ENCODE results near the gene MED13. TPM values are rescaled to one million over a fixed set of nuclear protein-coding genes. Genes with fewer than 3 reads are reported as not detected.

The MED13 gene
- total and polyA plus RNA-seq, 5 donors from 2014 or later = 3.9 to 107 (median 5.9) TPM

DNA sequence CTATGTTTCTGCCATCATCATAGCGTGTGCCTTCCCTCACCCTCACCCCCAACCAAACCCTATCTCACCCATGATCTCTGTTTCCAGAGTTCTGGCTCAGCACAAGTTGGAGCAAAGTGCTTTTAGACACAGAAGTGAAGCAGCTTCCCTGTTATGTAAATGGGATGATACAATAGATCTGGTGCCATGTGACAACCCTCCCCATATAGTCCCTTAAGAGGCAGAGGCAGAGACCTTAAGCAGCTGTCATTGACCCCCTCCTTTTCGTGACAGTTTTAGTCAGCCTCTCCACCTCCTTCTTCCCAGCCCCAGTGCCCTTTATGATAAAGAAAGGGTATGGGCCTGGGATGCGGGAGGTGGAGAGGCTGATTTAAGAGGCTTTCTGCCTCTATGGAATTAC, 40.3 kb upstream of the MED13 start:
- H3K27ac Mint-ChIP-seq = peak overlapping the region in 1 of 3 donors; percentile 49
- no peaks in the 10 kb centered on the region for H3K36me3 ChIP-seq (ENCODE audit: control insufficient read depth, insufficient read depth, low read length)
- H3K4me1 ChIP-seq (ENCODE audit: control insufficient read depth, insufficient read depth, low read length, poor library complexity, severe bottlenecking) = no peaks in the 10 kb centered on the region
- no peaks in the 10 kb centered on the region for H3K27me3 ChIP-seq (ENCODE audit: control insufficient read depth, insufficient read depth, low read length)
- H3K4me1 Mint-ChIP-seq = peaks cover 0 to 6% (median 0%) of the 10 kb centered on the region in 4 donors
- no peak overlapping the region for H3K27ac ChIP-seq (ENCODE audit: insufficient read depth, low read length, poor library complexity, severe bottlenecking)
- no peaks in the 10 kb centered on the region for H3K36me3 Mint-ChIP-seq
- H3K4me3 ChIP-seq (ENCODE audit: low read depth, low read length) = no peak overlapping the region
- no peaks in the 10 kb centered on the region for H3K27me3 Mint-ChIP-seq
- H3K9me3 ChIP-seq (ENCODE audit: control insufficient read depth in 2 of 2, low read length in 2 of 2) = no peaks in the 10 kb centered on the region
- DNase-seq (no peak), ATAC-seq (ENCODE audit: low read depth in 2 of 2) (no peak)
- H3K4me3 Mint-ChIP-seq = no peak overlapping the region
- H3K9me3 Mint-ChIP-seq = no peaks in the 10 kb centered on the region

DNA sequence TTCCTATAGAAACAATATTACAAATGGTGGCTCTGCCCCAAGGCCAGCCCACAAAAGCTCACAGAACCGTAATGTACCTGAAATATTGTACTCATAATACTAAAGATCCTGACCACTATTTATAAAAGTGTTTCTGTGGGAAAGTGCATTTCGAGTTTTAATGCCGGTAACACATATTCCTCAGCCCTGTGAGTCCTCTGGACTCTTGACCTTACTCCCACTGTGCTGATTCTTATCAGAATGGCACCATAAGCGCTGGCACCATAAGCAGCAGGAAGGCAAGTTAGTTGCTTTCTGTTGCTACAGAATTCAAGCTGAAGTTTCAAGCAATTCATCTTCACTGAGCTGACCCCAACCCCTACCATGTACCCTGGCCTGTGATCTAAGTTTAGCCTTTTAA, 36.4 kb upstream of the MED13 start:
- no peaks in the 10 kb centered on the region for H3K27me3 Mint-ChIP-seq
- no peak for ATAC-seq (ENCODE audit: low read depth in 2 of 2)
- no peak overlapping the region for H3K27ac ChIP-seq (ENCODE audit: insufficient read depth, low read length, poor library complexity, severe bottlenecking)
- H3K9me3 ChIP-seq (ENCODE audit: control insufficient read depth in 2 of 2, low read length in 2 of 2) = no peaks in the 10 kb centered on the region
- peaks cover 11 to 16% (median 12%) of the 10 kb centered on the region in 4 donors for H3K4me1 Mint-ChIP-seq
- H3K36me3 Mint-ChIP-seq = no peaks in the 10 kb centered on the region
- H3K4me3 ChIP-seq (ENCODE audit: low read depth, low read length) = no peak overlapping the region
- peaks cover 11% of the 10 kb centered on the region for H3K4me1 ChIP-seq (ENCODE audit: control insufficient read depth, insufficient read depth, low read length, poor library complexity, severe bottlenecking)
- no peak overlapping the region for H3K4me3 Mint-ChIP-seq
- no peak for DNase-seq
- H3K9me3 Mint-ChIP-seq = peaks cover 0 to 2% (median 0%) of the 10 kb centered on the region in 7 donors
- no peak overlapping the region for H3K27ac Mint-ChIP-seq
- H3K27me3 ChIP-seq (ENCODE audit: control insufficient read depth, insufficient read depth, low read length) = no peaks in the 10 kb centered on the region
- H3K36me3 ChIP-seq (ENCODE audit: control insufficient read depth, insufficient read depth, low read length) = no peaks in the 10 kb centered on the region

DNA sequence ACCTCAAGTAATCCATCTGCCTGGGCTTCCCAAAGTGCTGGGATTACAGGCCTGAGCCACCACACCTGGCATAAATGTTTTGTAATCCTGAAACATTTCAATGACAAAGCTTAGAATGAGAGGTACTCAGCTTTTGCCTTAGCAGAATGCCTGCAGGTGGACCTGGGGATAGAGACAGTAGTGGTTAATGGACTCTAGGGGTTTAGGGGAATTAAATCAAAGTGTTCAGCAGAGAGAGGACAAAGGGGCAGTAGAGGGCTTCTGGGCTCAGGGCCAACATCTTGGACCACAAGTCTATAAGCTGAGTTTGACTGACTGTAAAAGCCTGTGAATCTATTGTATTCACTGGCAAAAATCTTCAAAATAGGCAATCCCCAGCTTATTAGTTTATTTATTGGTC, 36.0 kb upstream of the MED13 start:
- no peak for DNase-seq
- Mint-ChIP-seq H3K27ac (no peak overlapping the region), H3K4me1 (peaks cover 11 to 16% (median 12%) of the 10 kb centered on the region in 4 donors), H3K36me3 (no peaks in the 10 kb centered on the region), H3K27me3 (no peaks in the 10 kb centered on the region), H3K9me3 (peaks cover 0 to 2% (median 0%) of the 10 kb centered on the region in 7 donors), H3K4me3 (no peak overlapping the region)
- Histone ChIP-seq H3K27ac (ENCODE audit: insufficient read depth, low read length, poor library complexity, severe bottlenecking) (no peak overlapping the region), H3K4me3 (ENCODE audit: low read depth, low read length) (no peak overlapping the region), H3K4me1 (ENCODE audit: control insufficient read depth, insufficient read depth, low read length, poor library complexity, severe bottlenecking) (peaks cover 11% of the 10 kb centered on the region), H3K27me3 (ENCODE audit: control insufficient read depth, insufficient read depth, low read length) (no peaks in the 10 kb centered on the region), H3K9me3 (ENCODE audit: control insufficient read depth in 2 of 2, low read length in 2 of 2) (no peaks in the 10 kb centered on the region), H3K36me3 (ENCODE audit: control insufficient read depth, insufficient read depth, low read length) (no peaks in the 10 kb centered on the region)
- no peak for ATAC-seq (ENCODE audit: low read depth in 2 of 2)

DNA sequence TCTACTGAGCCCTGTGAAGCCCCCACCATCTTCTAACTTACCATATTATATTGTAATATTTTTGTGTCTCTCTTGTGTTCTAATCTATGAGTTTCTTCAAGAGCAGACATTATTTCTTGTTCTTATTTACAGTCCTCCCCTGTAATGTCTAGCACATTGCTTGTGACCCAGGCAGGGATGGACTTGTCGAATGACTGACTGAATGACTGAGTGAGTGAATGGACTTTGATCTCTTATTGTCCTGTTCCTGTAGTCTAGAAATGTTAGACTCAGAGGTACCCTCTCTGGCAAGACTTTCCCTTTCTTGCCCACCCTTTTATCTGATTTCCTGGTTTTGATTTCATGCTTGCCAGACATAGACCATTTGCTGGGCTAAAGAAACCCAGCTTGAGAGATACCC, 35.0 kb upstream of the MED13 start:
- peaks cover 0 to 2% (median 0%) of the 10 kb centered on the region in 7 donors for H3K9me3 Mint-ChIP-seq

DNA sequence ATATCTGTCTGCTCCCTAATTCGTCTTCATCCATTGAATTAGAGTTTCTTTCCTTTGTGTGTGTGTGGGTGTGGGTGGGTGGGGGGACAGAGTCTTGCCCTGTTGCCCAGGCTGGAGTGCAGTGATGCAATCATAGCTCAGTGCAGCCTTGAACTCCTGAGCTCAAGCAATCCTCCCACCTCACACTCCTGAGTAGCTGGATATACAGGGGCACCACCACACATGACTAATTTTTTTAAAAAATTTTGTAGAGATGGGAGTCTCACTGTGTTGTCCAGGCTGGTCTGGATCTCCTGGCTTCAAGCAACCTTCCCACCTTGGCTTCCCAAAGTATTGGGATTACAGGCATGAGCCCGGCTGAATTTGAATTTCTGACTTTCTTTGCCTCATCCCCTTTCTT, 34.5 kb upstream of the MED13 start:
- H3K27ac ChIP-seq (ENCODE audit: insufficient read depth, low read length, poor library complexity, severe bottlenecking) = no peak overlapping the region
- Mint-ChIP-seq H3K4me3 (no peak overlapping the region), H3K27ac (no peak overlapping the region), H3K27me3 (no peaks in the 10 kb centered on the region), H3K4me1 (peaks cover 11 to 16% (median 12%) of the 10 kb centered on the region in 4 donors), H3K36me3 (no peaks in the 10 kb centered on the region), H3K9me3 (peaks cover 0 to 2% (median 0%) of the 10 kb centered on the region in 7 donors)
- peaks cover 11% of the 10 kb centered on the region for H3K4me1 ChIP-seq (ENCODE audit: control insufficient read depth, insufficient read depth, low read length, poor library complexity, severe bottlenecking)
- DNase-seq (no peak), ATAC-seq (ENCODE audit: low read depth in 2 of 2) (no peak)
- no peak overlapping the region for H3K4me3 ChIP-seq (ENCODE audit: low read depth, low read length)
- H3K27me3 ChIP-seq (ENCODE audit: control insufficient read depth, insufficient read depth, low read length) = no peaks in the 10 kb centered on the region
- no peaks in the 10 kb centered on the region for H3K9me3 ChIP-seq (ENCODE audit: control insufficient read depth in 2 of 2, low read length in 2 of 2)
- no peaks in the 10 kb centered on the region for H3K36me3 ChIP-seq (ENCODE audit: control insufficient read depth, insufficient read depth, low read length)

More for the DNA sequence above, 35.0 kb upstream of the MED13 start:
- no peak overlapping the region for H3K4me3 ChIP-seq (ENCODE audit: low read depth, low read length)
- Mint-ChIP-seq H3K27ac (no peak overlapping the region), H3K4me1 (peaks cover 11 to 16% (median 12%) of the 10 kb centered on the region in 4 donors), H3K36me3 (no peaks in the 10 kb centered on the region), H3K27me3 (no peaks in the 10 kb centered on the region), H3K4me3 (no peak overlapping the region)
- H3K4me1 ChIP-seq (ENCODE audit: control insufficient read depth, insufficient read depth, low read length, poor library complexity, severe bottlenecking) = peaks cover 11% of the 10 kb centered on the region
- DNase-seq (no peak), ATAC-seq (ENCODE audit: low read depth in 2 of 2) (no peak)
- no peaks in the 10 kb centered on the region for H3K27me3 ChIP-seq (ENCODE audit: control insufficient read depth, insufficient read depth, low read length)
- H3K9me3 ChIP-seq (ENCODE audit: control insufficient read depth in 2 of 2, low read length in 2 of 2) = no peaks in the 10 kb centered on the region
- no peak overlapping the region for H3K27ac ChIP-seq (ENCODE audit: insufficient read depth, low read length, poor library complexity, severe bottlenecking)
- H3K36me3 ChIP-seq (ENCODE audit: control insufficient read depth, insufficient read depth, low read length) = no peaks in the 10 kb centered on the region

DNA sequence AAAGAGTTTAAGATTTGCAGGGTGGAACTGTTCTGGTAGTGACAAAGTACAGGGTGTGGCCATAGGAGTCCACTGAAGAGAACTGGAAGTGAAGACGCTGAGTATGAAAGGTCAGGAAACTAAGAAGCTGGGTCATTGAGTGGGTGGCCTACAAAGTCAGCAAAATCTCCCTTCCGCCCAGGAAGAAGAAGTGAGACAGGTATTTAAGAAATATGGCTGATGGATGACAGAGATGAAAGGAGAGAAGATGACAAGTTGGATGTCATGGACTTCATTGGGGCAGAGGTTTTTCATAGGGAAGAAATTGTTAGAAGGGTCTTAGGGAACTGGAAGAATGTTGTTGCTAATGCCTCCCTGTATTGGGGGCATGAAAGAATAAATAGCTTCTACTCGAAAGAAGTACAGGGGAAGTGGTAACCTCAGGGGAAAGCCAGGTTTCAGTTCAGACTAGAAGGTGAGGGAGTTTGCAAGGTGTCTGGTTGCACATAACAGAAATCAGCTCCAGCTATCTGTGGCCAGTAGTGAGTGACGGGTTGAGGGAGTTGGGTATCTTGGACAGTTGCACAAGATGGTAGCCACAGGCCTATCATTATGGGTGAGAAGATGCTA, 33.6 kb upstream of the MED13 start:
- no peaks in the 10 kb centered on the region for H3K36me3 ChIP-seq (ENCODE audit: control insufficient read depth, insufficient read depth, low read length)
- Mint-ChIP-seq H3K27ac (peak overlapping the region; percentile 4 to 80 (median 34)), H3K4me3 (peak overlapping the region in 2 of 4 donors; percentile 1 to 5), H3K9me3 (peaks cover 0 to 2% (median 0%) of the 10 kb centered on the region in 7 donors), H3K4me1 (peaks cover 12 to 16% (median 15%) of the 10 kb centered on the region in 4 donors), H3K36me3 (no peaks in the 10 kb centered on the region), H3K27me3 (no peaks in the 10 kb centered on the region)
- peak in 1 of 3 donors; percentile 45 for DNase-seq
- H3K9me3 ChIP-seq (ENCODE audit: control insufficient read depth in 2 of 2, low read length in 2 of 2) = no peaks in the 10 kb centered on the region
- peak overlapping the region; percentile 46 for H3K4me3 ChIP-seq (ENCODE audit: low read depth, low read length)
- peak; percentile 43 to 50 for ATAC-seq (ENCODE audit: low read depth in 2 of 2)
- no peaks in the 10 kb centered on the region for H3K27me3 ChIP-seq (ENCODE audit: control insufficient read depth, insufficient read depth, low read length)
- H3K4me1 ChIP-seq (ENCODE audit: control insufficient read depth, insufficient read depth, low read length, poor library complexity, severe bottlenecking) = peaks cover 11% of the 10 kb centered on the region
- H3K27ac ChIP-seq (ENCODE audit: insufficient read depth, low read length, poor library complexity, severe bottlenecking) = no peak overlapping the region

DNA sequence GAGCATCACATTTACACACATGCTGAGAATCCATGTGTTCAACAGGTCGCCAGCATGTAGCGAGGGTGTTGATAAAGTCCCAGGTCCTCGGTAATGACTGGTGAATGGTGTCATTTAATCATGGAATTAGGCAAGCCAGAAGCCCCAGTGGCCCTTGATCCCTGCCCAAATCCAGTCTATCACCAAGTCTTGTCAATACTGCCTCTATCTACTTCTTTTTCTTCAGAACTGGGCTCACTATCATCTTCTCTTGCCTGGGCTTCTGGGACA, 31.3 kb upstream of the MED13 start:
- H3K27ac ChIP-seq (ENCODE audit: insufficient read depth, low read length, poor library complexity, severe bottlenecking) = no peak overlapping the region
- no peak for ATAC-seq (ENCODE audit: low read depth in 2 of 2)
- no peaks in the 10 kb centered on the region for H3K9me3 ChIP-seq (ENCODE audit: control insufficient read depth in 2 of 2, low read length in 2 of 2)
- H3K4me1 ChIP-seq (ENCODE audit: control insufficient read depth, insufficient read depth, low read length, poor library complexity, severe bottlenecking) = peaks cover 11% of the 10 kb centered on the region
- no peak overlapping the region for H3K4me3 ChIP-seq (ENCODE audit: low read depth, low read length)
- no peak for DNase-seq
- no peaks in the 10 kb centered on the region for H3K27me3 Mint-ChIP-seq
- H3K36me3 ChIP-seq (ENCODE audit: control insufficient read depth, insufficient read depth, low read length) = no peaks in the 10 kb centered on the region
- peaks cover 12 to 16% (median 15%) of the 10 kb centered on the region in 4 donors for H3K4me1 Mint-ChIP-seq
- H3K27me3 ChIP-seq (ENCODE audit: control insufficient read depth, insufficient read depth, low read length) = no peaks in the 10 kb centered on the region
- H3K4me3 Mint-ChIP-seq = no peak overlapping the region
- no peak overlapping the region for H3K27ac Mint-ChIP-seq
- peaks cover 0 to 2% (median 0%) of the 10 kb centered on the region in 7 donors for H3K9me3 Mint-ChIP-seq
- H3K36me3 Mint-ChIP-seq = no peaks in the 10 kb centered on the region

DNA sequence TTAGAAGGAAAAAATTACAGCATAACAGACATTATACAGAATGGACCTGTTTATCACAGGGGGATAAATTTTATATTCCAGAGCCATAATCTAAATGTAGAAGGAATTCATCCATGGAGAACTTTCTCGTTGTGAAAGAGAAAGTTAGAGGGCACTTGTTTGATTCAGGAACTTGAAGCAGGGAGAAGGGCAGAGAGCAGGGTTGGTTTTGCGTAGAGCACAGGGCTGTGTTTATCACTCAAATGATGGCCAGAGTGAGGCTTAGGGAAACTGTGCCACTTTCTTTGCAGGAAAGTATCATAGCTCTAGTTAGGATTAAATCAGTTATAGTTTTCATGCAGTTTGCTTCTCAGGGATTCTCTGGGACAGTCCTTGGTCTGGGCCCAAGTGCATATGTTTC, 29.1 kb upstream of the MED13 start:
- Histone ChIP-seq H3K27me3 (ENCODE audit: control insufficient read depth, insufficient read depth, low read length) (no peaks in the 10 kb centered on the region), H3K36me3 (ENCODE audit: control insufficient read depth, insufficient read depth, low read length) (no peaks in the 10 kb centered on the region), H3K9me3 (ENCODE audit: control insufficient read depth in 2 of 2, low read length in 2 of 2) (no peaks in the 10 kb centered on the region), H3K4me1 (ENCODE audit: control insufficient read depth, insufficient read depth, low read length, poor library complexity, severe bottlenecking) (peaks cover 10% of the 10 kb centered on the region), H3K4me3 (ENCODE audit: low read depth, low read length) (no peak overlapping the region), H3K27ac (ENCODE audit: insufficient read depth, low read length, poor library complexity, severe bottlenecking) (no peak overlapping the region)
- no peaks in the 10 kb centered on the region for H3K27me3 Mint-ChIP-seq
- H3K27ac Mint-ChIP-seq = no peak overlapping the region
- no peaks in the 10 kb centered on the region for H3K36me3 Mint-ChIP-seq
- peaks cover 8 to 15% (median 12%) of the 10 kb centered on the region in 4 donors for H3K4me1 Mint-ChIP-seq
- H3K4me3 Mint-ChIP-seq = no peak overlapping the region
- H3K9me3 Mint-ChIP-seq = peaks cover 0 to 2% (median 0%) of the 10 kb centered on the region in 7 donors
- DNase-seq = no peak
- ATAC-seq (ENCODE audit: low read depth in 2 of 2) = no peak
